Adrenal gland (tissue), 5 donors: ENCODE data around the gene LIG4.

Experiments
- POLR2A ChIP-seq, 2 donors: fragments of 450-650 bp; IDR thresholded peaks; one replicate each; pipeline ENCODE4 v1.6.1; 2017; ENCODE audit warnings: antibody characterized with exemption in 2 of 2, mild to moderate bottlenecking in 2 of 2, moderate library complexity in 1 of 2
- TF ChIP-seq, protein P1 (sequence below), 6 experiments: fragments of 450-650 bp in 4 of 6; fragments of 200-600 bp in 2 of 6; sonication (generic) in 1 of 6; IDR thresholded peaks; 1 replicate in 5 of 6; 2 replicates in 1 of 6; pipeline versions ENCODE4 v1.5.1 to v1.8.0; 2016 to 2021; ENCODE audit warnings: antibody characterized with exemption in 6 of 6, mild to moderate bottlenecking in 2 of 6, moderate library complexity in 1 of 6
- donor health status: DM: no; HTN: no; CAD: no.

DNA sequence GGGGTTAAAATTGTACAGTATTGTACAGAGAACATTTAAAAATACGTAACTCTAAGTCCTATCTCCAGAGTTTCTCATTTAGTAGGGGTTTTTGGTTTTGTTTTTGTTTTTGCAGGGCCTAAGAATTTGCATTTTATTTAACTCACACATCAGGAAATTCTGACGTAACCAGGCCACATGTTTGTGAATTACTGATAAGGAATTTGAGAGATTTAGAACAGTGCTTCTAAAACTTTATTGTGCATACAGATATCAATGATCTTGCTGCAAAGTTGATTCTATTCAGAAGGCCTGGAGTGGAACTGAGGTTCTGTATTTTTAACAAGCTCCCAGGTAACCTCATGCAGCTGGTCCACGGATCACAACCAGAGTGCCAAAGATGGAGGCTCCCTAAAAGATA lies 49.3 kb downstream of the LIG4 start:
- no peak for TF ChIP-seq POLR2A (IDR thresholded peaks at IDR 0.05)
- TF ChIP-seq, protein P1, sequence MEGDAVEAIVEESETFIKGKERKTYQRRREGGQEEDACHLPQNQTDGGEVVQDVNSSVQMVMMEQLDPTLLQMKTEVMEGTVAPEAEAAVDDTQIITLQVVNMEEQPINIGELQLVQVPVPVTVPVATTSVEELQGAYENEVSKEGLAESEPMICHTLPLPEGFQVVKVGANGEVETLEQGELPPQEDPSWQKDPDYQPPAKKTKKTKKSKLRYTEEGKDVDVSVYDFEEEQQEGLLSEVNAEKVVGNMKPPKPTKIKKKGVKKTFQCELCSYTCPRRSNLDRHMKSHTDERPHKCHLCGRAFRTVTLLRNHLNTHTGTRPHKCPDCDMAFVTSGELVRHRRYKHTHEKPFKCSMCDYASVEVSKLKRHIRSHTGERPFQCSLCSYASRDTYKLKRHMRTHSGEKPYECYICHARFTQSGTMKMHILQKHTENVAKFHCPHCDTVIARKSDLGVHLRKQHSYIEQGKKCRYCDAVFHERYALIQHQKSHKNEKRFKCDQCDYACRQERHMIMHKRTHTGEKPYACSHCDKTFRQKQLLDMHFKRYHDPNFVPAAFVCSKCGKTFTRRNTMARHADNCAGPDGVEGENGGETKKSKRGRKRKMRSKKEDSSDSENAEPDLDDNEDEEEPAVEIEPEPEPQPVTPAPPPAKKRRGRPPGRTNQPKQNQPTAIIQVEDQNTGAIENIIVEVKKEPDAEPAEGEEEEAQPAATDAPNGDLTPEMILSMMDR (IDR thresholded peaks at IDR 0.05) = no peak
